Gastroesophageal sphincter (tissue), 4 donors: Measurements from ENCODE around the gene TSFM. TPM values are rescaled to one million over a fixed set of nuclear protein-coding genes. Genes with fewer than 3 reads are reported as not detected.

ENCODE experiments used
- ATAC-seq: fragments of 150-250 bp; one replicate; pipeline ENCODE4 v1.9.1; 2016; ENCODE audit warnings: mild to moderate bottlenecking, moderate library complexity
- H3K27ac ChIP-seq, 4 donors: fragments of 200-600 bp; sonication (generic) in 3 of 4; 1 replicate in 3 of 4; 2 replicates in 1 of 4; pipeline ENCODE4 v1.5.1; 2016 to 2019
- H3K27me3 ChIP-seq: fragments of 200-600 bp; sonication (generic); one replicate; pipeline ENCODE4 v1.5.1; 2019
- H3K36me3 ChIP-seq, 2 donors: fragments of 200-600 bp; sonication (generic); one replicate each; pipeline ENCODE4 v1.5.1; 2019; ENCODE audit warnings: control low read depth in 1 of 2
- H3K4me1 ChIP-seq, 3 donors: fragments of 200-600 bp; sonication (generic); 1 replicate in 2 of 3; 2 replicates in 1 of 3; pipeline ENCODE4 v1.5.1; 2016 to 2019; ENCODE audit warnings: control low read depth in 2 of 3
- H3K4me3 ChIP-seq, 2 donors: fragments of 200-600 bp; sonication (generic); one replicate each; pipeline ENCODE4 v1.5.1; 2019; ENCODE audit warnings: mild to moderate bottlenecking in 1 of 2, moderate library complexity in 1 of 2
- H3K9me3 ChIP-seq, 3 donors: fragments of 200-600 bp; sonication (generic); one replicate each; pipeline ENCODE4 v1.5.1; 2017 to 2019; ENCODE audit warnings: control low read depth in 2 of 3
- EP300 ChIP-seq: sonication (generic); formaldehyde crosslinking; IDR thresholded peaks from one replicate; pipeline ENCODE4 v1.6.1; 2017; ENCODE audit warnings: antibody characterized with exemption, mild to moderate bottlenecking
- POLR2A ChIP-seq, 2 donors: fragments of 450-650 bp; IDR thresholded peaks; one replicate each; pipeline ENCODE4 v1.6.1; 2017; ENCODE audit warnings: antibody characterized with exemption in 2 of 2, mild to moderate bottlenecking in 2 of 2, moderate library complexity in 1 of 2
- POLR2AphosphoS5 ChIP-seq: sonication (generic); formaldehyde crosslinking; IDR thresholded peaks from one replicate; pipeline ENCODE4 v1.6.1; 2017; ENCODE audit warnings: antibody characterized with exemption
- WGBS, 2 donors: methylation state at CpG; one replicate each; pipeline ENCODE4 v1.1.5; 2018; ENCODE audit warnings: low coverage in 1 of 2; 5-methylcytosine and 5-hydroxymethylcytosine counted together
- total RNA-seq, 4 donors: library from RNA; depleted of rRNA; stranded (reverse); fragments of >200 nt; gene quantifications; one replicate each; pipeline ENCODE4 v1.1.0, GENCODE V29; 2016
- TF ChIP-seq, protein P1 (sequence below), 4 experiments: fragments of 200-600 bp in 2 of 4; fragments of 450-650 bp in 2 of 4; sonication (generic) in 1 of 4; IDR thresholded peaks; one replicate each; pipeline ENCODE4 v1.5.1; 2017 to 2019; ENCODE audit warnings: antibody characterized with exemption in 4 of 4, mild to moderate bottlenecking in 2 of 4, moderate library complexity in 2 of 4

The TSFM gene
- total RNA-seq, 4 donors from 2014 or later: 26.4 to 30.9 (median 29.1) TPM

DNA sequence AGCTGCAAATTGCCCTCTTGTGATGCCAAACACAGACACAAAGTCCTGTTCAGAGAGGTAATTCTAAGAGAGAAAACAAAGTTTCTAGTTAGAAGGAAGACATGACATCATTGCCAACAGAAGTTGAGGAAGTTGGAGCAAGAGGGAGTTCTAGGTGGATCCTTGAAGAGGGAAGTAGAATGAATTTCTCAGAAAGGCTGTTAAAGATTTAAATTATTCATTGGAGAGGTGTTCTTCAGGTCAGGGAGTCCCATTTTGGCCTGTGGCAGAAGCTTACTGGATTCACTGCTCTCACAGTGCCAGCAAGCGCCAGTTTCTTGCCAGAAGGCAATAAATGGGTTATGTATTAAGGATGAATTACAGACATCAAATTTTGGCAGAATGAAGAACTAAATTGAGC, 15.3 kb downstream of the TSFM start:
- no peak for ATAC-seq
- Histone ChIP-seq H3K4me1 (no peaks in the 10 kb centered on the region), H3K27ac (no peak overlapping the region), H3K9me3 (no peaks in the 10 kb centered on the region), H3K4me3 (no peak overlapping the region), H3K27me3 (no peaks in the 10 kb centered on the region), H3K36me3 (peaks cover 6 to 100% of the 10 kb centered on the region in 2 donors)
- no peak for TF ChIP-seq POLR2A (IDR thresholded peaks at IDR 0.05)
- TF ChIP-seq, protein P1, sequence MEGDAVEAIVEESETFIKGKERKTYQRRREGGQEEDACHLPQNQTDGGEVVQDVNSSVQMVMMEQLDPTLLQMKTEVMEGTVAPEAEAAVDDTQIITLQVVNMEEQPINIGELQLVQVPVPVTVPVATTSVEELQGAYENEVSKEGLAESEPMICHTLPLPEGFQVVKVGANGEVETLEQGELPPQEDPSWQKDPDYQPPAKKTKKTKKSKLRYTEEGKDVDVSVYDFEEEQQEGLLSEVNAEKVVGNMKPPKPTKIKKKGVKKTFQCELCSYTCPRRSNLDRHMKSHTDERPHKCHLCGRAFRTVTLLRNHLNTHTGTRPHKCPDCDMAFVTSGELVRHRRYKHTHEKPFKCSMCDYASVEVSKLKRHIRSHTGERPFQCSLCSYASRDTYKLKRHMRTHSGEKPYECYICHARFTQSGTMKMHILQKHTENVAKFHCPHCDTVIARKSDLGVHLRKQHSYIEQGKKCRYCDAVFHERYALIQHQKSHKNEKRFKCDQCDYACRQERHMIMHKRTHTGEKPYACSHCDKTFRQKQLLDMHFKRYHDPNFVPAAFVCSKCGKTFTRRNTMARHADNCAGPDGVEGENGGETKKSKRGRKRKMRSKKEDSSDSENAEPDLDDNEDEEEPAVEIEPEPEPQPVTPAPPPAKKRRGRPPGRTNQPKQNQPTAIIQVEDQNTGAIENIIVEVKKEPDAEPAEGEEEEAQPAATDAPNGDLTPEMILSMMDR (IDR thresholded peaks at IDR 0.05): no peak
- TF ChIP-seq EP300: no peak
- no peak for TF ChIP-seq POLR2AphosphoS5
- WGBS, 2 donors: 85 to 88% methylated on average over 1 of the region's 1 CpG

DNA sequence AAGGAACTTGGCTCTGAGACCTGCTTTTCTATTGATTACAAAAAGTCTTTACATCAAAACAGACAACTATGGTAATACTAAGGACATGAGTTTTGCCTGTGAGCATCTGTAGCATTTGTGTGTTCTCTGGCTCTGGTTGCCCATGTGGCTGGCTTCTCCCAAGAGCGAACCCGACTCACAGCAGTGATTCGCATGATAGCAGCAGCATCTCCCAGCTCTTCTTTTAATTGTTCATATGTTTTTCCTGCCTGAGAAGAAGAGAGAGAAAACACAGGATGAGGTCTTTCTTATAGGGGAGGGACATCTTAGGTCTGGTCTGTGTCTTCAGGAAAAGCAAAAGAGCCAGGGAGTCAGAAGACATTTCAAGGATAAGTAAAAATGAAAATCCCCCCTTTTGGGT, 18.4 kb downstream of the TSFM start:
- 89 to 90% methylated on average over 3 of the region's 3 CpGs for WGBS, 2 donors
- H3K4me3 ChIP-seq: no peak overlapping the region
- TF ChIP-seq POLR2AphosphoS5 (no peak), POLR2A (IDR thresholded peaks at IDR 0.05) (no peak), EP300 (no peak)
- TF ChIP-seq, protein P1 (IDR thresholded peaks at IDR 0.05): no peak
- H3K27ac ChIP-seq: no peak overlapping the region
- no peak for ATAC-seq
- no peaks in the 10 kb centered on the region for H3K27me3 ChIP-seq
- no peaks in the 10 kb centered on the region for H3K9me3 ChIP-seq
- H3K36me3 ChIP-seq: peaks cover 6 to 94% of the 10 kb centered on the region in 2 donors
- peaks cover 0 to 10% (median 0%) of the 10 kb centered on the region in 3 donors for H3K4me1 ChIP-seq

DNA sequence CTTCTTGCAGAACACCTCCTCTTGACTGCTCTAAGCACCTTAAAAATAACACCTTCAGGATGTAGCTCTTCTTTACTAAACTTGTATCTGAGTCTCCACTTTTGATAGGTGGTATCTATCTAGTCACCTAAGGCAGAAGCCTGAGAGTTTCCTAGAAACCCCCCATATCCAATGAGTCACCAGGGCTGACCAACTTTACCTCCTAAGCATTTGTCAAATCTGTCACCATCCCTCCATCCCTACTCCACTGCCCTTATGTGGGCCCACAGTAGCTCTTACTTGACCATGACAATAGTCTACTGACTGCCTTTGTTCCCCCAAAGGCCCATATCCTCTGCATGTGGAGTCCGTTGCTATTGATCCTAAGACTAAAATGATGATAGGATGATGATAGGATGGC, 20.0 kb downstream of the TSFM start:
- Histone ChIP-seq H3K27me3 (no peaks in the 10 kb centered on the region), H3K27ac (no peak overlapping the region), H3K4me1 (peaks cover 0 to 10% (median 0%) of the 10 kb centered on the region in 3 donors), H3K9me3 (no peaks in the 10 kb centered on the region), H3K4me3 (no peak overlapping the region), H3K36me3 (peaks cover 0 to 94% of the 10 kb centered on the region in 2 donors)
- TF ChIP-seq, protein P1 (IDR thresholded peaks at IDR 0.05): no peak
- TF ChIP-seq EP300 (no peak), POLR2AphosphoS5 (no peak), POLR2A (IDR thresholded peaks at IDR 0.05) (no peak)
- WGBS, 2 donors: 100% methylated on average over 1 of the region's 1 CpG
- ATAC-seq: no peak

DNA sequence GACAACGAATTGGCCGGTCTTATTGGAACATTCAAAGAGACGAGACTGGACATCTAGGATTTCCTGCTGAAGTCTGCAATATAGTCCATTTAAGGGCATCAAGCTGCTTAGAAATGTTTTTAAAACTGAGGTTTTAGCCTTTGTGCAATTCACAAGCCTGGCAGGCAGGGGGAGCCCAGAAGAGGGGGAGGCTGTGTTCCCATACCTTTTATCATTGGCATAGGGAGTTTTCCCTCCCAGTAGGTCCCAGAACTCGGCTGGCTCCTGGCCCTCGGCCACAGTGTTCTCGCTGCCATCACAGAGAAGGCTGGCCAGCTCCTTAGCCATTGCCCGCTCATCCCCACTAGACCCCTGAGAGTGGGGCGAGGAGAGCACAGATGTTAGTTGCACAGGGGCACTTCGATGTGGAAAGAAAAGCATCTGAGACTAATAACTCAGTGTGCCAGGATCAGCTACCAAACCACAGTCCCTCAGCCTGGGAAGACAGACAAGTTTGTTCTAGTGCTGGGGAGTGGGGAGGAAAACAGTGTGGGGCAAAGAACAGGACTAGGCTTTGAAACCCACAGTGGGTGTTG, 20.8 kb downstream of the TSFM start:
- peaks cover 0 to 10% (median 0%) of the 10 kb centered on the region in 3 donors for H3K4me1 ChIP-seq
- 25 to 48% methylated on average over 3 to 9 of the region's 9 CpGs for WGBS, 2 donors
- no peak for TF ChIP-seq EP300
- TF ChIP-seq, protein P1 (IDR thresholded peaks at IDR 0.05): peak; percentile 70 to 87 (median 79)
- TF ChIP-seq POLR2AphosphoS5: peak; percentile 21
- TF ChIP-seq POLR2A (IDR thresholded peaks at IDR 0.05): no peak
- peaks cover 0 to 94% of the 10 kb centered on the region in 2 donors for H3K36me3 ChIP-seq
- H3K27me3 ChIP-seq: no peaks in the 10 kb centered on the region
- ATAC-seq: peak; percentile 71
- peak overlapping the region in 2 of 4 donors; percentile 25 to 46 for H3K27ac ChIP-seq
- H3K9me3 ChIP-seq: no peaks in the 10 kb centered on the region
- no peak overlapping the region for H3K4me3 ChIP-seq

DNA sequence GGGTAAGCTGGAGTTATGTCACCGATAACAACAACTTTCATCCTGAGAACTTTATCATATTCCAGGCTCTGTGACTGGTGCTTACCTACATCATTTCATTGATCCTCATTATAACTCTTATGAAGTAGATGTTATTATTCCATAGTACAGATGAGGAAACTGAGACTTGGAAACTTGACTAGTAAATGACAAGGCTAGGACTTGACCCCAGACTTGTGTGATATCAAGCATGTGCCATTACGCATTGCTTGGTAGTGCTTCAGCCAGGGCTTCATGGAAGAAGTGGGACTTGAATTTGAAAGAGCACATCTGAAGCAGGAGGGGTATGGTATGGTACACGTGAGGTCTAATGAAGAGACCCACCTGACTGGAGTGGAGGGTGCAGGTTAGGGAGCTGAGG, 24.1 kb downstream of the TSFM start:
- TF ChIP-seq POLR2AphosphoS5 (no peak), POLR2A (IDR thresholded peaks at IDR 0.05) (no peak), EP300 (no peak)
- TF ChIP-seq, protein P1 (IDR thresholded peaks at IDR 0.05): no peak
- Histone ChIP-seq H3K36me3 (peaks cover 0 to 94% of the 10 kb centered on the region in 2 donors), H3K4me1 (peaks cover 0 to 15% (median 3%) of the 10 kb centered on the region in 3 donors), H3K4me3 (no peak overlapping the region), H3K27ac (no peak overlapping the region), H3K9me3 (no peaks in the 10 kb centered on the region), H3K27me3 (no peaks in the 10 kb centered on the region)
- 92 to 93% methylated on average over 3 of the region's 3 CpGs for WGBS, 2 donors
- no peak for ATAC-seq
